Measurements from ENCODE around the gene MVD.

DNA sequence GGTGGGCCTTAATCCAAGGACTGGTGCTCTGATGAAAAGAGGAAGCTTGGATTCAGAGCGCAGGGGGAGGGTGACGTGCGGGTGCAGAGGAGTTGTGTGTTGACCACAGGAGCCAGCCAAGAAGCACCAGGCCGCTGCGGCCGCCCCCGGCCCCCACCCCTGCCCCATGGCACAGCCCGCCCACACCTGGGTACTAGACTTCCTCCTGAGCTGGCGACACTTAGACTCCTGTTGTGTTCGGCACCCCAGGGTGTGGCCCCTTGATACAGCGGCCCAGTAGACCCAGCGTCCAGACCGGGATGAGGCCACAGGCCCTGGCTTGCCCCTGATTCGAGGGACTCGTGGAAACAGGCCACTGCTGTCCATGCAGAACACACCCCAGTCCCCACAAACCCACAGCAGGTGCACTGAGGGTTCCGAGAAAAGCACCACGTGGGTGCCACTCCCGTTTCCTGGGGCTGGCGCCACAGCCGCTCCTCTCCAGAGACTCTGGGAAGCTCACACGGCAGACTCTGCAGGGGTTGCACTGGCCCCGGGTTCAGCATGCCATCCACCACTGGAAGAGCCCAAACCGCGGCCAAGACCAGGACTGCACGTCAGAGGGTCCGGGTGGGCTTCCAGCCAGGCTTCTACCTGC, 29.2 kb upstream of the MVD start:
- no peak for TF ChIP-seq POLR2A (IDR thresholded peaks at IDR 0.05)
- TF ChIP-seq, protein P1, sequence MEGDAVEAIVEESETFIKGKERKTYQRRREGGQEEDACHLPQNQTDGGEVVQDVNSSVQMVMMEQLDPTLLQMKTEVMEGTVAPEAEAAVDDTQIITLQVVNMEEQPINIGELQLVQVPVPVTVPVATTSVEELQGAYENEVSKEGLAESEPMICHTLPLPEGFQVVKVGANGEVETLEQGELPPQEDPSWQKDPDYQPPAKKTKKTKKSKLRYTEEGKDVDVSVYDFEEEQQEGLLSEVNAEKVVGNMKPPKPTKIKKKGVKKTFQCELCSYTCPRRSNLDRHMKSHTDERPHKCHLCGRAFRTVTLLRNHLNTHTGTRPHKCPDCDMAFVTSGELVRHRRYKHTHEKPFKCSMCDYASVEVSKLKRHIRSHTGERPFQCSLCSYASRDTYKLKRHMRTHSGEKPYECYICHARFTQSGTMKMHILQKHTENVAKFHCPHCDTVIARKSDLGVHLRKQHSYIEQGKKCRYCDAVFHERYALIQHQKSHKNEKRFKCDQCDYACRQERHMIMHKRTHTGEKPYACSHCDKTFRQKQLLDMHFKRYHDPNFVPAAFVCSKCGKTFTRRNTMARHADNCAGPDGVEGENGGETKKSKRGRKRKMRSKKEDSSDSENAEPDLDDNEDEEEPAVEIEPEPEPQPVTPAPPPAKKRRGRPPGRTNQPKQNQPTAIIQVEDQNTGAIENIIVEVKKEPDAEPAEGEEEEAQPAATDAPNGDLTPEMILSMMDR (IDR thresholded peaks at IDR 0.05), result no peak

All from tibial nerve (tissue), 3 donors.